Nephron progenitor cell (in vitro differentiated cells): ENCODE data around the gene SLC22A4.

ENCODE experiments used
- DNase-seq: peaks from one replicate; pipeline ENCODE4 v3.0.0; 2021
- H3K27ac Mint-ChIP-seq: 2 replicates; pipeline ENCODE4 v1.8.0; 2021; ENCODE audit warnings: mild to moderate bottlenecking, moderate library complexity, mixed read lengths
- H3K27me3 Mint-ChIP-seq: 2 replicates; pipeline ENCODE4 v1.8.0; 2021; ENCODE audit warnings: mild to moderate bottlenecking, low read depth, mixed read lengths; ENCODE audit not compliant: poor library complexity
- H3K36me3 Mint-ChIP-seq: 2 replicates; pipeline ENCODE4 v1.8.0; 2021; ENCODE audit warnings: low read depth, mixed read lengths
- H3K4me1 Mint-ChIP-seq: 2 replicates; pipeline ENCODE4 v1.8.0; 2021; ENCODE audit warnings: mixed read lengths
- H3K4me3 Mint-ChIP-seq: 2 replicates; pipeline ENCODE4 v1.8.0; 2021; ENCODE audit warnings: mild to moderate bottlenecking, moderate library complexity, mixed read lengths
- H3K9me3 Mint-ChIP-seq: 2 replicates; pipeline ENCODE4 v1.8.0; 2021; ENCODE audit warnings: mild to moderate bottlenecking, moderate library complexity, mixed read lengths
- CTCF ChIP-seq: fragments of 200-600 bp; sonication (generic); IDR thresholded peaks from 2 replicates; pipeline ENCODE4 v1.5.0; 2021; ENCODE audit warnings: antibody characterized with exemption

SLC22A4 gene

GRCh38 chr5:132389585-132390286 lies 95.5 kb downstream of the SLC22A4 start:
- Mint-ChIP-seq H3K9me3 (no peaks in the 10 kb centered on the region), H3K36me3 (no peaks in the 10 kb centered on the region), H3K4me1 (peaks cover 77% of the 10 kb centered on the region), H3K27me3 (peaks cover 8% of the 10 kb centered on the region), H3K27ac (no peak overlapping the region), H3K4me3 (no peak overlapping the region)
- TF ChIP-seq CTCF: no peak
- DNase-seq: no peak

GRCh38 chr5:132391247-132391646 lies 97.1 kb downstream of the SLC22A4 start:
- Mint-ChIP-seq H3K9me3 (no peaks in the 10 kb centered on the region), H3K4me3 (no peak overlapping the region), H3K36me3 (no peaks in the 10 kb centered on the region), H3K27me3 (peaks cover 12% of the 10 kb centered on the region), H3K27ac (no peak overlapping the region), H3K4me1 (peaks cover 85% of the 10 kb centered on the region)
- DNase-seq: no peak
- no peak for TF ChIP-seq CTCF

- no peaks in the 10 kb centered on the region for H3K9me3 Mint-ChIP-seq
- TF ChIP-seq CTCF: no peak
- H3K4me1 Mint-ChIP-seq: peaks cover 79% of the 10 kb centered on the region
- no peaks in the 10 kb centered on the region for H3K36me3 Mint-ChIP-seq
- no peak overlapping the region for H3K4me3 Mint-ChIP-seq
- no peak for DNase-seq
- no peak overlapping the region for H3K27ac Mint-ChIP-seq
- H3K27me3 Mint-ChIP-seq: peaks cover 16% of the 10 kb centered on the region
These were observed 97.7 kb downstream of the SLC22A4 start for GRCh38 chr5:132391870-132392269.

- no peak for DNase-seq
- Mint-ChIP-seq H3K27me3 (peaks cover 18% of the 10 kb centered on the region), H3K4me3 (no peak overlapping the region), H3K36me3 (no peaks in the 10 kb centered on the region), H3K27ac (no peak overlapping the region), H3K9me3 (no peaks in the 10 kb centered on the region), H3K4me1 (peaks cover 73% of the 10 kb centered on the region)
- TF ChIP-seq CTCF: no peak
These were observed 98.2 kb downstream of the SLC22A4 start for GRCh38 chr5:132392411-132392810.

GRCh38 chr5:132392978-132393825 lies 99.0 kb downstream of the SLC22A4 start:
- no peak for DNase-seq
- no peak for TF ChIP-seq CTCF

More at GRCh38 chr5:132392978-132393825, 99.0 kb downstream of the SLC22A4 start:
- H3K27me3 Mint-ChIP-seq: peaks cover 18% of the 10 kb centered on the region
- no peaks in the 10 kb centered on the region for H3K36me3 Mint-ChIP-seq
- no peak overlapping the region for H3K27ac Mint-ChIP-seq
- H3K9me3 Mint-ChIP-seq: no peaks in the 10 kb centered on the region
- H3K4me3 Mint-ChIP-seq: no peak overlapping the region
- peaks cover 72% of the 10 kb centered on the region for H3K4me1 Mint-ChIP-seq
